Peyer's patch (tissue), 4 donors: ENCODE data around the gene KCNQ5. TPM values are rescaled to one million over a fixed set of nuclear protein-coding genes. Genes with fewer than 3 reads are reported as not detected.

Experiments
- DNase-seq, 3 donors: peaks; one replicate each; pipeline ENCODE4 v3.0.0-alpha.2; 2017 to 2019
- H3K27ac ChIP-seq, 4 donors: fragments of 200-600 bp; sonication (generic); one replicate each; pipeline ENCODE4 v1.5.1; 2016 to 2019
- H3K27me3 ChIP-seq, 2 donors: fragments of 200-600 bp; sonication (generic); one replicate each; pipeline ENCODE4 v1.5.1; 2019
- H3K36me3 ChIP-seq, 3 donors: fragments of 200-600 bp; sonication (generic); one replicate each; pipeline ENCODE4 v1.5.1; 2016 to 2019
- H3K4me1 ChIP-seq, 4 donors: fragments of 200-600 bp; sonication (generic); one replicate each; pipeline ENCODE4 v1.5.1; 2016 to 2019
- H3K4me3 ChIP-seq, 4 donors: fragments of 200-600 bp; sonication (generic); 1 replicate in 3 of 4; 2 replicates in 1 of 4; pipeline ENCODE4 v1.5.1; 2016 to 2019; ENCODE audit warnings: mild to moderate bottlenecking in 1 of 4
- H3K9me3 ChIP-seq, 4 donors: fragments of 200-600 bp; sonication (generic); one replicate each; pipeline ENCODE4 v1.5.1; 2016 to 2019; ENCODE audit warnings: mild to moderate bottlenecking in 1 of 4
- CTCF ChIP-seq, 6 experiments: fragments of 450-650 bp in 4 of 6; fragments of 200-600 bp in 2 of 6; sonication (generic) in 1 of 6; IDR thresholded peaks; one replicate each; pipeline ENCODE4 v1.5.1; 2017 to 2019; ENCODE audit warnings: antibody characterized with exemption in 6 of 6, mild to moderate bottlenecking in 3 of 6, moderate library complexity in 1 of 6
- POLR2A ChIP-seq, 2 donors: fragments of 450-650 bp; IDR thresholded peaks; one replicate each; pipeline ENCODE4 v1.5.1; 2017; ENCODE audit warnings: antibody characterized with exemption in 2 of 2, mild to moderate bottlenecking in 2 of 2, moderate library complexity in 2 of 2
- total RNA-seq, 4 donors: library from RNA; depleted of rRNA; stranded (reverse); fragments of >200 nt; gene quantifications; one replicate each; pipeline ENCODE4 v1.1.0, GENCODE V29; 2016

Gene KCNQ5
- total RNA-seq, 4 donors from 2014 or later: 0.27 to 5.0 (median 0.38) TPM; not detected in 1

GRCh38 chr6:73081955-73082354 lies 460.1 kb downstream of the KCNQ5 start:
- Histone ChIP-seq H3K27ac (no peak overlapping the region), H3K27me3 (no peaks in the 10 kb centered on the region), H3K4me3 (no peak overlapping the region), H3K36me3 (no peaks in the 10 kb centered on the region), H3K9me3 (no peaks in the 10 kb centered on the region), H3K4me1 (no peaks in the 10 kb centered on the region)
- TF ChIP-seq POLR2A (IDR thresholded peaks at IDR 0.05): no peak
- no peak for TF ChIP-seq CTCF (IDR thresholded peaks at IDR 0.05)
- DNase-seq: no peak

- DNase-seq: no peak
- no peaks in the 10 kb centered on the region for H3K9me3 ChIP-seq
- TF ChIP-seq POLR2A (IDR thresholded peaks at IDR 0.05): no peak
- no peak for TF ChIP-seq CTCF (IDR thresholded peaks at IDR 0.05)
- no peak overlapping the region for H3K4me3 ChIP-seq
- no peak overlapping the region for H3K27ac ChIP-seq
- H3K27me3 ChIP-seq: no peaks in the 10 kb centered on the region
- no peaks in the 10 kb centered on the region for H3K4me1 ChIP-seq
- no peaks in the 10 kb centered on the region for H3K36me3 ChIP-seq
Observed at GRCh38 chr6:73083886-73084285, 462.0 kb downstream of the KCNQ5 start.

GRCh38 chr6:73085443-73085871 lies 463.6 kb downstream of the KCNQ5 start:
- H3K4me1 ChIP-seq: no peaks in the 10 kb centered on the region
- H3K27me3 ChIP-seq: no peaks in the 10 kb centered on the region
- no peak overlapping the region for H3K4me3 ChIP-seq
- no peak overlapping the region for H3K27ac ChIP-seq
- no peak for TF ChIP-seq POLR2A (IDR thresholded peaks at IDR 0.05)
- no peak for TF ChIP-seq CTCF (IDR thresholded peaks at IDR 0.05)
- no peak for DNase-seq
- no peaks in the 10 kb centered on the region for H3K9me3 ChIP-seq
- H3K36me3 ChIP-seq: no peaks in the 10 kb centered on the region

GRCh38 chr6:73086726-73087125 lies 464.9 kb downstream of the KCNQ5 start:
- H3K27me3 ChIP-seq: no peaks in the 10 kb centered on the region
- no peaks in the 10 kb centered on the region for H3K4me1 ChIP-seq
- no peaks in the 10 kb centered on the region for H3K36me3 ChIP-seq
- H3K4me3 ChIP-seq: no peak overlapping the region
- no peak for DNase-seq
- H3K27ac ChIP-seq: no peak overlapping the region
- TF ChIP-seq CTCF (IDR thresholded peaks at IDR 0.05) (no peak), POLR2A (IDR thresholded peaks at IDR 0.05) (no peak)
- no peaks in the 10 kb centered on the region for H3K9me3 ChIP-seq

GRCh38 chr6:73088138-73088813 lies 466.4 kb downstream of the KCNQ5 start:
- no peak for DNase-seq
- no peaks in the 10 kb centered on the region for H3K36me3 ChIP-seq
- no peak for TF ChIP-seq CTCF (IDR thresholded peaks at IDR 0.05)
- TF ChIP-seq POLR2A (IDR thresholded peaks at IDR 0.05): no peak
- H3K27ac ChIP-seq: no peak overlapping the region
- no peak overlapping the region for H3K4me3 ChIP-seq
- H3K9me3 ChIP-seq: no peaks in the 10 kb centered on the region
- H3K4me1 ChIP-seq: no peaks in the 10 kb centered on the region
- no peaks in the 10 kb centered on the region for H3K27me3 ChIP-seq
